WTC11 (cell line): ENCODE data around the gene PYCARD. TPM values are rescaled to one million over a fixed set of nuclear protein-coding genes. Genes with fewer than 3 reads are reported as not detected.

Experiments
- total RNA-seq: library from RNA; stranded (reverse); gene quantifications from 3 replicates; pipeline ENCODE4 v1.2.3, GENCODE V29; 2021

Gene PYCARD
- total RNA-seq, 1 experiment from 2014 or later = 35.2 TPM

Other genes starting within 250 kb of the PYCARD start
- gene SETD1A, start 245.0 kb downstream of the PYCARD start, total RNA-seq = 29.3 to 31.1 TPM (median 29.4 TPM) in 3 replicates
- 4.1 to 4.5 TPM (median 4.5 TPM) in 3 replicates for gene HSD3B7, start 217.6 kb downstream of the PYCARD start, total RNA-seq
- gene STX1B, start 192.1 kb downstream of the PYCARD start, total RNA-seq = 15.9 to 20.5 TPM (median 19.9 TPM) in 3 replicates
- 31.3 to 38.4 TPM (median 32.5 TPM) in 3 replicates for gene STX4, start 169.2 kb downstream of the PYCARD start, total RNA-seq
- 13.5 to 17.3 TPM (median 16.6 TPM) in 3 replicates for gene ZNF668, start 128.5 kb downstream of the PYCARD start, total RNA-seq
- 26.7 to 29.3 TPM (median 29.1 TPM) in 3 replicates for gene ZNF646, start 128.3 kb downstream of the PYCARD start, total RNA-seq
- gene PRSS53, start 113.8 kb downstream of the PYCARD start, total RNA-seq = 2.5 to 4.9 TPM (median 4.1 TPM) in 3 replicates
- gene VKORC1, start 108.0 kb downstream of the PYCARD start, total RNA-seq = 85.7 to 114 TPM (median 110 TPM) in 3 replicates
- 58.3 to 71.3 TPM (median 69.3 TPM) in 3 replicates for gene BCKDK, start 94.4 kb downstream of the PYCARD start, total RNA-seq
- gene KAT8, start 85.1 kb downstream of the PYCARD start, total RNA-seq = 65.7 to 70.8 TPM (median 69.8 TPM) in 3 replicates
- gene PRSS8, start 67.0 kb downstream of the PYCARD start, total RNA-seq = 78.8 to 127 TPM (median 127 TPM) in 3 replicates
- gene PRSS36, start 52.7 kb downstream of the PYCARD start, total RNA-seq = 0.48 to 1.5 TPM (median 1.3 TPM) in 3 replicates
- 631 to 770 TPM (median 679 TPM) in 3 replicates for gene FUS, start 22.6 kb downstream of the PYCARD start, total RNA-seq
- 1.8 to 2.5 TPM (median 2.4 TPM) in 3 replicates for gene TRIM72, start 11.4 kb upstream of the PYCARD start, total RNA-seq
- gene PYDC1, start 14.4 kb upstream of the PYCARD start, total RNA-seq = 1.9 to 9.5 TPM (median 6.1 TPM) in 3 replicates
- 0.82 to 1.1 TPM (median 0.94 TPM) in 3 replicates for gene ITGAM, start 57.2 kb upstream of the PYCARD start, total RNA-seq
- gene ITGAX, start 152.4 kb upstream of the PYCARD start, total RNA-seq = 0.25 to 0.33 TPM (median 0.32 TPM) in 3 replicates
- not detected in 3 replicates for gene ITGAD, start 190.6 kb upstream of the PYCARD start, total RNA-seq
- 0.48 to 1.0 TPM in 2 of 3 replicates, not detected in the other for gene COX6A2, start 225.6 kb upstream of the PYCARD start, total RNA-seq
- gene ZNF843, start 240.0 kb upstream of the PYCARD start, total RNA-seq = 0.48 to 0.71 TPM (median 0.50 TPM) in 3 replicates